A549 (cell line): Measurements from ENCODE around the gene DGLUCY. TPM values are rescaled to one million over a fixed set of nuclear protein-coding genes. Genes with fewer than 3 reads are reported as not detected.

ENCODE experiments used
- ATAC-seq, 2 experiments: fragments of 200-7000 bp in 1 of 2; fragments of >200 bp in 1 of 2; cut with Nextera tagmentation in 1 of 2; cut with Tn5 transposase in 1 of 2; 3 replicates each; pipeline versions ENCODE4 v1.8.0 to v1.9.1; 2018 to 2020; ENCODE audit warnings: mild to moderate bottlenecking in 1 of 2, moderate library complexity in 1 of 2
- CTCF ChIA-PET: fragments of 300-600 bp; sonication (Branson Sonifier 250); formaldehyde crosslinking; extraction: SDS; loops from one replicate; lab custom pipeline; 2021; ENCODE audit warnings: antibody characterized with exemption, inconsistent platforms; lab: Yijun Ruan, JAX
- POLR2A ChIA-PET: fragments of 350-600 bp; formaldehyde crosslinking; extraction: SDS; loops from one replicate; lab custom pipeline; 2021; ENCODE audit warnings: antibody characterized with exemption, inconsistent platforms; lab: Yijun Ruan, JAX
- DNase-seq, 2 experiments: peaks; one replicate each; pipeline versions ENCODE4 v3.0.0 to v3.0.0-alpha.2; 2011 to 2016; ENCODE audit warnings: low read depth in 1 of 2, low spot score in 1 of 2
- FAIRE-seq: peaks from 2 replicates; lab custom pipeline; 2011; peaks lifted over from hg19 to GRCh38; lab: Jason Lieb, UNC
- H3K27ac ChIP-seq, 2 experiments: fragments of >200 bp; sonication (Bioruptor Twin); formaldehyde crosslinking; 3 replicates each; pipeline ENCODE4 v1.5.1; 2016 to 2017
- H3K4me1 ChIP-seq: fragments of >200 bp; sonication (Bioruptor Twin); formaldehyde crosslinking; 3 replicates; pipeline ENCODE4 v1.6.1; 2016
- H3K4me2 ChIP-seq: fragments of >200 bp; sonication (Bioruptor Twin); formaldehyde crosslinking; 3 replicates; pipeline ENCODE4 v1.6.1; 2016
- H3K4me3 ChIP-seq: fragments of >200 bp; sonication (Bioruptor Twin); formaldehyde crosslinking; 3 replicates; pipeline ENCODE4 v1.5.1; 2016
- H3K9me3 ChIP-seq: fragments of >200 bp; sonication (Bioruptor Twin); formaldehyde crosslinking; 3 replicates; pipeline ENCODE4 v1.6.1; 2016
- CBX2 ChIP-seq: fragments of 200-600 bp; sonication (generic); IDR thresholded peaks from 2 replicates; pipeline ENCODE4 v1.6.1; 2016; ENCODE audit warnings: low read depth, mild to moderate bottlenecking, borderline replicate concordance
- EHMT2 ChIP-seq: fragments of 200-600 bp; sonication (generic); IDR thresholded peaks from 2 replicates; pipeline ENCODE4 v1.6.1; 2016; ENCODE audit warnings: antibody characterized with exemption, low read depth, mild to moderate bottlenecking, moderate library complexity
- FOXS1 ChIP-seq: fragments of 250-450 bp; sonication (Bioruptor Pico); IDR thresholded peaks from 2 replicates; pipeline ENCODE4 v1.5.0; 2020; ENCODE audit warnings: mild to moderate bottlenecking, moderate library complexity
- HES2 ChIP-seq: fragments of >200 bp; sonication (Bioruptor Twin); formaldehyde crosslinking; IDR thresholded peaks from 2 replicates; pipeline ENCODE4 v1.6.1; 2016
- HEYL ChIP-seq: fragments of 250-450 bp; sonication (Bioruptor Pico); IDR thresholded peaks from 2 replicates; pipeline ENCODE4 v1.8.0; 2021; ENCODE audit warnings: mild to moderate bottlenecking, moderate library complexity
- HMGXB4 ChIP-seq: fragments of 250-450 bp; sonication (Bioruptor Pico); IDR thresholded peaks from 2 replicates; pipeline ENCODE4 v1.5.0; 2021; ENCODE audit warnings: mild to moderate bottlenecking, moderate library complexity, borderline replicate concordance
- HOXA7 ChIP-seq: fragments of 250-450 bp; sonication (Bioruptor Pico); IDR thresholded peaks from 2 replicates; pipeline ENCODE4 v1.5.0; 2020; ENCODE audit warnings: mild to moderate bottlenecking, moderate library complexity
- JUNB ChIP-seq: fragments of >200 bp; sonication (Bioruptor Twin); formaldehyde crosslinking; IDR thresholded peaks from 2 replicates; pipeline ENCODE4 v1.6.1; 2016
- PHF8 ChIP-seq: fragments of 200-600 bp; sonication (generic); IDR thresholded peaks from 2 replicates; pipeline ENCODE4 v1.6.1; 2016; ENCODE audit warnings: low read depth, mild to moderate bottlenecking, antibody characterized with exemption, moderate library complexity, borderline replicate concordance
- RARB ChIP-seq: fragments of 250-450 bp; sonication (Bioruptor Pico); IDR thresholded peaks from 2 replicates; pipeline ENCODE4 v1.8.0; 2021; ENCODE audit warnings: mild to moderate bottlenecking, moderate library complexity
- RCOR1 ChIP-seq: fragments of 150-350 bp; IDR thresholded peaks from 2 replicates; pipeline ENCODE4 v1.6.1; 2014; ENCODE audit warnings: antibody characterized with exemption, low read length, low read depth
- ZSCAN20 ChIP-seq: fragments of 250-450 bp; sonication (Bioruptor Pico); IDR thresholded peaks from 2 replicates; pipeline ENCODE4 v1.8.0; 2022; ENCODE audit warnings: mild to moderate bottlenecking, moderate library complexity
- WGBS: methylation state at CpG from one replicate; pipeline ENCODE4 v1.1.6; 2017; ENCODE audit errors: missing lambda C conversion rate; 5-methylcytosine and 5-hydroxymethylcytosine counted together
- polyA plus RNA-seq, 4 experiments: library from polyadenylated mRNA; depleted of rRNA in 3 of 4; stranded (reverse); fragments of >200 nt; fragmentation: RNase III in 1 of 4; extraction: RNeasy Plus Mini Kit Qiagen cat#74134 plus additional on column Dnase treatment in 1 of 4; gene quantifications; 2 replicates in 3 of 4; 3 replicates in 1 of 4; pipeline ENCODE4 v1.2.3, GENCODE V29; 2011 to 2017
- TF ChIP-seq, protein P1 (sequence below): fragments of 200-600 bp; sonication (generic); IDR thresholded peaks from 2 replicates; pipeline ENCODE4 v1.6.1; 2016; ENCODE audit warnings: antibody characterized with exemption, mild to moderate bottlenecking, moderate library complexity
- TF ChIP-seq, protein P2 (sequence below): fragments of 450-650 bp; IDR thresholded peaks from 2 replicates; pipeline ENCODE4 v1.6.1; 2014; ENCODE audit warnings: antibody characterized with exemption
- TF ChIP-seq, protein P3 (sequence below): fragments of >200 bp; sonication (Bioruptor Twin); formaldehyde crosslinking; IDR thresholded peaks from 3 replicates; pipeline ENCODE4 v1.6.1; 2016
- TF ChIP-seq, protein P4 (sequence below): fragments of >200 bp; sonication (Bioruptor Twin); formaldehyde crosslinking; IDR thresholded peaks from 3 replicates; pipeline ENCODE4 v1.5.1; 2016
- TF ChIP-seq, protein P5 (sequence below): IDR thresholded peaks from 2 replicates; pipeline ENCODE4 v1.6.1; 2012
- TF ChIP-seq, protein P6 (sequence below): IDR thresholded peaks from 2 replicates; pipeline ENCODE4 v1.6.1; 2012; ENCODE audit warnings: low read depth, borderline replicate concordance

DGLUCY gene
- polyA plus RNA-seq, 2 of the 4 experiments (the other 2 are of a cell fraction): 14.4 to 17.5 TPM

DNA sequence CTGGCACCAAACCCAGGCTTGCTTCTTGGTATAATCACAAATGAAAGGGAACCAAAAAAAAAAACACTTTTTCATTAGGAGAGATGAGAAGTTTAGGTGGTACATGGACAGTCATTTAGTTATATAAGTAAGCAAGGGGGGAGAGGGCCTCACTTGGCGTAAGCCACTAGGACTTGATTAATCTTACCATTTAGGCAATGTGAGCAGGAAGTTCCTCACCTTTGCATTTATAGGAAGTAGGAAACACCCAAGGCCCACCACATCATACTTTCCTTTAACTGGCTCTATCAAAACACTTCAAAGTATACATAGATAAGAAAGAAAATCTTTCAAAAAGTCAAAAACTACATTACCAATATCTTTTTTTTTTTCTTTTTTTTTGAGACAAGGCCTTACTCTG, 46.7 kb upstream of the DGLUCY start:
- POLR2A ChIA-PET: no interaction called here
- ATAC-seq (no peak), DNase-seq (no peak), FAIRE-seq (no peak)
- H3K9me3 ChIP-seq: peaks cover 13% of the 10 kb centered on the region; the same call in 2 of the 3 replicates
- no peak overlapping the region for H3K4me2 ChIP-seq
- no peak overlapping the region for H3K27ac ChIP-seq
- no peaks in the 10 kb centered on the region for H3K4me1 ChIP-seq
- 84% methylated on average over 1 of the region's 1 CpG for WGBS
- TF ChIP-seq HMGXB4 (CRISPR knock-in tag) (no peak), PHF8 (no peak), CBX2 (no peak), HES2 (no peak), RCOR1 (no peak), EHMT2 (no peak), RARB (no peak), FOXS1 (CRISPR knock-in tag) (no peak), HEYL (CRISPR knock-in tag) (no peak), JUNB (no peak), HOXA7 (CRISPR knock-in tag) (no peak), ZSCAN20 (CRISPR knock-in tag) (no peak)
- TF ChIP-seq, protein P1, sequence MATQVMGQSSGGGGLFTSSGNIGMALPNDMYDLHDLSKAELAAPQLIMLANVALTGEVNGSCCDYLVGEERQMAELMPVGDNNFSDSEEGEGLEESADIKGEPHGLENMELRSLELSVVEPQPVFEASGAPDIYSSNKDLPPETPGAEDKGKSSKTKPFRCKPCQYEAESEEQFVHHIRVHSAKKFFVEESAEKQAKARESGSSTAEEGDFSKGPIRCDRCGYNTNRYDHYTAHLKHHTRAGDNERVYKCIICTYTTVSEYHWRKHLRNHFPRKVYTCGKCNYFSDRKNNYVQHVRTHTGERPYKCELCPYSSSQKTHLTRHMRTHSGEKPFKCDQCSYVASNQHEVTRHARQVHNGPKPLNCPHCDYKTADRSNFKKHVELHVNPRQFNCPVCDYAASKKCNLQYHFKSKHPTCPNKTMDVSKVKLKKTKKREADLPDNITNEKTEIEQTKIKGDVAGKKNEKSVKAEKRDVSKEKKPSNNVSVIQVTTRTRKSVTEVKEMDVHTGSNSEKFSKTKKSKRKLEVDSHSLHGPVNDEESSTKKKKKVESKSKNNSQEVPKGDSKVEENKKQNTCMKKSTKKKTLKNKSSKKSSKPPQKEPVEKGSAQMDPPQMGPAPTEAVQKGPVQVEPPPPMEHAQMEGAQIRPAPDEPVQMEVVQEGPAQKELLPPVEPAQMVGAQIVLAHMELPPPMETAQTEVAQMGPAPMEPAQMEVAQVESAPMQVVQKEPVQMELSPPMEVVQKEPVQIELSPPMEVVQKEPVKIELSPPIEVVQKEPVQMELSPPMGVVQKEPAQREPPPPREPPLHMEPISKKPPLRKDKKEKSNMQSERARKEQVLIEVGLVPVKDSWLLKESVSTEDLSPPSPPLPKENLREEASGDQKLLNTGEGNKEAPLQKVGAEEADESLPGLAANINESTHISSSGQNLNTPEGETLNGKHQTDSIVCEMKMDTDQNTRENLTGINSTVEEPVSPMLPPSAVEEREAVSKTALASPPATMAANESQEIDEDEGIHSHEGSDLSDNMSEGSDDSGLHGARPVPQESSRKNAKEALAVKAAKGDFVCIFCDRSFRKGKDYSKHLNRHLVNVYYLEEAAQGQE: no peak
- TF ChIP-seq, protein P2, sequence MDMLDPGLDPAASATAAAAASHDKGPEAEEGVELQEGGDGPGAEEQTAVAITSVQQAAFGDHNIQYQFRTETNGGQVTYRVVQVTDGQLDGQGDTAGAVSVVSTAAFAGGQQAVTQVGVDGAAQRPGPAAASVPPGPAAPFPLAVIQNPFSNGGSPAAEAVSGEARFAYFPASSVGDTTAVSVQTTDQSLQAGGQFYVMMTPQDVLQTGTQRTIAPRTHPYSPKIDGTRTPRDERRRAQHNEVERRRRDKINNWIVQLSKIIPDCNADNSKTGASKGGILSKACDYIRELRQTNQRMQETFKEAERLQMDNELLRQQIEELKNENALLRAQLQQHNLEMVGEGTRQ: no peak
- TF ChIP-seq, protein P3, sequence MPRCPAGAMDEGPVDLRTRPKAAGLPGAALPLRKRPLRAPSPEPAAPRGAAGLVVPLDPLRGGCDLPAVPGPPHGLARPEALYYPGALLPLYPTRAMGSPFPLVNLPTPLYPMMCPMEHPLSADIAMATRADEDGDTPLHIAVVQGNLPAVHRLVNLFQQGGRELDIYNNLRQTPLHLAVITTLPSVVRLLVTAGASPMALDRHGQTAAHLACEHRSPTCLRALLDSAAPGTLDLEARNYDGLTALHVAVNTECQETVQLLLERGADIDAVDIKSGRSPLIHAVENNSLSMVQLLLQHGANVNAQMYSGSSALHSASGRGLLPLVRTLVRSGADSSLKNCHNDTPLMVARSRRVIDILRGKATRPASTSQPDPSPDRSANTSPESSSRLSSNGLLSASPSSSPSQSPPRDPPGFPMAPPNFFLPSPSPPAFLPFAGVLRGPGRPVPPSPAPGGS: no peak
- TF ChIP-seq, protein P4, sequence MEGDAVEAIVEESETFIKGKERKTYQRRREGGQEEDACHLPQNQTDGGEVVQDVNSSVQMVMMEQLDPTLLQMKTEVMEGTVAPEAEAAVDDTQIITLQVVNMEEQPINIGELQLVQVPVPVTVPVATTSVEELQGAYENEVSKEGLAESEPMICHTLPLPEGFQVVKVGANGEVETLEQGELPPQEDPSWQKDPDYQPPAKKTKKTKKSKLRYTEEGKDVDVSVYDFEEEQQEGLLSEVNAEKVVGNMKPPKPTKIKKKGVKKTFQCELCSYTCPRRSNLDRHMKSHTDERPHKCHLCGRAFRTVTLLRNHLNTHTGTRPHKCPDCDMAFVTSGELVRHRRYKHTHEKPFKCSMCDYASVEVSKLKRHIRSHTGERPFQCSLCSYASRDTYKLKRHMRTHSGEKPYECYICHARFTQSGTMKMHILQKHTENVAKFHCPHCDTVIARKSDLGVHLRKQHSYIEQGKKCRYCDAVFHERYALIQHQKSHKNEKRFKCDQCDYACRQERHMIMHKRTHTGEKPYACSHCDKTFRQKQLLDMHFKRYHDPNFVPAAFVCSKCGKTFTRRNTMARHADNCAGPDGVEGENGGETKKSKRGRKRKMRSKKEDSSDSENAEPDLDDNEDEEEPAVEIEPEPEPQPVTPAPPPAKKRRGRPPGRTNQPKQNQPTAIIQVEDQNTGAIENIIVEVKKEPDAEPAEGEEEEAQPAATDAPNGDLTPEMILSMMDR: no peak
- TF ChIP-seq, protein P5, sequence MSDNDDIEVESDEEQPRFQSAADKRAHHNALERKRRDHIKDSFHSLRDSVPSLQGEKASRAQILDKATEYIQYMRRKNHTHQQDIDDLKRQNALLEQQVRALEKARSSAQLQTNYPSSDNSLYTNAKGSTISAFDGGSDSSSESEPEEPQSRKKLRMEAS: no peak
- TF ChIP-seq, protein P6, sequence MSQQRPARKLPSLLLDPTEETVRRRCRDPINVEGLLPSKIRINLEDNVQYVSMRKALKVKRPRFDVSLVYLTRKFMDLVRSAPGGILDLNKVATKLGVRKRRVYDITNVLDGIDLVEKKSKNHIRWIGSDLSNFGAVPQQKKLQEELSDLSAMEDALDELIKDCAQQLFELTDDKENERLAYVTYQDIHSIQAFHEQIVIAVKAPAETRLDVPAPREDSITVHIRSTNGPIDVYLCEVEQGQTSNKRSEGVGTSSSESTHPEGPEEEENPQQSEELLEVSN: no peak
- CTCF ChIA-PET: interaction anchor here (0.6 to 1.0 kb wide), 2 partner anchors 12 to 90 kb away, joined by 3 to 4 read pairs; no protein-coding TSS in a partner anchor
- H3K4me3 ChIP-seq: no peak overlapping the region
